Effector memory CD8-positive, alpha-beta T cell (primary cell): ENCODE results near the gene MAN1A2.

Source experiments
- ATAC-seq: fragments of 150-1000 bp; cut with Tn5 transposase; replicated peaks from 2 replicates; pipeline ENCODE4 v1.10.0; 2021; ENCODE audit warnings: mild to moderate bottlenecking, moderate library complexity
- DNase-seq, 3 experiments: peaks; one replicate each; pipeline ENCODE4 v3.0.0; 2021
- H3K27ac Mint-ChIP-seq, 2 donors: one replicate each; pipeline ENCODE4 v1.8.0; 2022; ENCODE audit warnings: mild to moderate bottlenecking in 2 of 2, mixed read lengths in 2 of 2, moderate library complexity in 2 of 2
- H3K27me3 Mint-ChIP-seq, 2 donors: one replicate each; pipeline ENCODE4 v1.8.0; 2022; ENCODE audit warnings: mixed read lengths in 2 of 2
- H3K36me3 Mint-ChIP-seq: one replicate; pipeline ENCODE4 v1.8.0; 2022; ENCODE audit warnings: mild to moderate bottlenecking, moderate library complexity, mixed read lengths; ENCODE audit not compliant: insufficient read depth
- H3K4me1 Mint-ChIP-seq, 2 donors: one replicate each; pipeline ENCODE4 v1.8.0; 2022; ENCODE audit warnings: low read depth in 2 of 2, mixed read lengths in 2 of 2
- H3K4me3 Mint-ChIP-seq, 2 donors: one replicate each; pipeline ENCODE4 v1.8.0; 2022; ENCODE audit warnings: mild to moderate bottlenecking in 2 of 2, mixed read lengths in 2 of 2, moderate library complexity in 2 of 2
- H3K9me3 Mint-ChIP-seq, 2 donors: one replicate each; pipeline ENCODE4 v1.8.0; 2022; ENCODE audit warnings: mixed read lengths in 2 of 2

MAN1A2 gene

DNA sequence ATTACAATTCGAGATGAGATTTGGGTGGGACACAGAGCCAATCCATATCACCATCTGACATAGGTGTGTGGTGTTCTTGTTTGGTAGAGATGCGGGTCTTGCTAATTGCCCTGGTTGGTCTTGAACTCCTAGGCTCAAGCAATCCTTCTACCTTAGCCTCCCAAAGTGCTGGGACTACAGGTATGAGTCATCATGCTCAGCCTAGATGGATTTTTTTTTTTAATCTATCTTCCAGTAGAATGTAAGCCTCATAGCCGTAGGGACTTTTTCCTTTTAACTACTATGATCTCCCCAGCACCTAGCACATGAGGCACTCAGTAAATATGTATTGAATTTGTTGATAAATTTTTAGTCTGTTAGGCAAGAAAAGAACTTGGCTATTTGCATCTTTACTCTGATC is 144.0 kb downstream of the MAN1A2 start:
- no peak overlapping the region for H3K27ac Mint-ChIP-seq
- ATAC-seq (no peak), DNase-seq (no peak)
- H3K4me1 Mint-ChIP-seq, result no peaks in the 10 kb centered on the region
- H3K36me3 Mint-ChIP-seq, result peaks cover 13% of the 10 kb centered on the region
- H3K9me3 Mint-ChIP-seq, result no peaks in the 10 kb centered on the region
- no peaks in the 10 kb centered on the region for H3K27me3 Mint-ChIP-seq
- H3K4me3 Mint-ChIP-seq, result no peak overlapping the region

DNA sequence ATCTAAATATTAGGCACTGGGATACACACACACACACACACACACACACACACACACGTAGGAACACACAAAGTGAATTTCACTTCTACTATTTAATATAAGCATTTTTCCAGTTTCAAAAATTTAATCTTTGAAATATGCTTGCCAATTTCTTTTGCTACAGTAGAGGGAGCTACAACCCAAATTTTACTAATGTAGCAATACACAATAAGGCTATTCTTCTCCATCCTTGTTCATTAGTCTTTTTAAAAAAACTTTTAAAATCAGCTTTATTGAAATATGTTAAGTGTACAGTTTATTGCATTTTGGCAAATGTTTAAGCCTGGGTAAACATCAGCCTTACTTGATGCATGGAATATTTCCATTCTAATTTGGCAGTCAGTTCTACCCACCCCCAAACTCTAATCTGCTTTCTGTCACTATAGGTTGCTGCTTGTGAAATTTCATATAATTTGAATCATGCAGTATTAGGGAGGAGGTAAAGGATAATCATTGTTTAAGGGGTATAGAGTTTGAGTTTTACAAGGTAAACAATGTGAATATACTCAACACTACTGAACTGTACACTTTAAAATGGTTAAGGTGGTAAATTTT is 145.6 kb downstream of the MAN1A2 start:
- ATAC-seq (peak; percentile 33), DNase-seq (no peak)
- peaks cover 13% of the 10 kb centered on the region for H3K36me3 Mint-ChIP-seq
- H3K27ac Mint-ChIP-seq, result no peak overlapping the region
- no peaks in the 10 kb centered on the region for H3K4me1 Mint-ChIP-seq
- no peak overlapping the region for H3K4me3 Mint-ChIP-seq
- no peaks in the 10 kb centered on the region for H3K9me3 Mint-ChIP-seq
- no peaks in the 10 kb centered on the region for H3K27me3 Mint-ChIP-seq

DNA sequence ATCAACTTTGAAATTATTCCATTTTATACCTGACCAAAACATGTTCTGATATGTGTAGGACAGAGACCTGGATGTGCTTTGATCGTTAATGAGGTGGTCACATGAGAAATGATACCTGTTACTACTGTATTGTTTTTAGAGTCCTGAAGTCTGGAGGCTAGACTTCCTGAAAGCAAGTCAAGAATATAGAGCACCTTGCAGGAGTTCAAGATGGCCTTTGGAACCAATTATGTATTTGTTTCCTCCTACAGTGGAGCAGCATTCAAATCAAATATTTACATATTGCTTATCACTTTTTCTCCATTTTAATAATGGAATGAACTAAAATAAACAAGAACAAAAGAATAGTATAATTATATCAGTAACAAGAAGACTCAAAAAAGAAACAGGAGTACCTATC is 155.9 kb downstream of the MAN1A2 start:
- DNase-seq (no peak), ATAC-seq (no peak)
- Mint-ChIP-seq H3K27ac (peak overlapping the region in 1 of 2 donors; percentile 13), H3K9me3 (no peaks in the 10 kb centered on the region), H3K27me3 (no peaks in the 10 kb centered on the region), H3K36me3 (peaks cover 8% of the 10 kb centered on the region), H3K4me3 (no peak overlapping the region), H3K4me1 (no peaks in the 10 kb centered on the region)

DNA sequence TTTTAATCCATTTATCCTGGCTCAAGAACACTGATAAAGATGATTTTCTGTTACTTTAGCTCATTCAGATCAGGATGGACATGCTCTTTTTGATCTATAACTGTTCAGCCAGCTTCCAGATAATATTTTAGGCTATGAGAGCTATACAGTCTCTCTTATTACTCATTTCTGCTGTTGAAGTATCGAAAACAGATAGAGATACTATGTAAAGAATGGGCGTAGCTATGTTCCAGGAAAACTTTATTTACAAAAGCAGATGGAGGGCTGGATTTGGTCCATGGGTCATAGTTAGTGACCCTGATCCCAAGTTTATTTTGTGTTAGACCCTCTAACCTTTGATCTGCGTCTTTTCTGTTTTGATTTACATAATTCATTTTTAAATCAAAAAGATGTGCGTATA is 159.8 kb downstream of the MAN1A2 start:
- DNase-seq (no peak), ATAC-seq (no peak)
- H3K27ac Mint-ChIP-seq, result no peak overlapping the region
- peaks cover 11% of the 10 kb centered on the region for H3K36me3 Mint-ChIP-seq
- H3K27me3 Mint-ChIP-seq, result no peaks in the 10 kb centered on the region
- H3K4me1 Mint-ChIP-seq, result no peaks in the 10 kb centered on the region
- H3K9me3 Mint-ChIP-seq, result no peaks in the 10 kb centered on the region
- H3K4me3 Mint-ChIP-seq, result no peak overlapping the region

DNA sequence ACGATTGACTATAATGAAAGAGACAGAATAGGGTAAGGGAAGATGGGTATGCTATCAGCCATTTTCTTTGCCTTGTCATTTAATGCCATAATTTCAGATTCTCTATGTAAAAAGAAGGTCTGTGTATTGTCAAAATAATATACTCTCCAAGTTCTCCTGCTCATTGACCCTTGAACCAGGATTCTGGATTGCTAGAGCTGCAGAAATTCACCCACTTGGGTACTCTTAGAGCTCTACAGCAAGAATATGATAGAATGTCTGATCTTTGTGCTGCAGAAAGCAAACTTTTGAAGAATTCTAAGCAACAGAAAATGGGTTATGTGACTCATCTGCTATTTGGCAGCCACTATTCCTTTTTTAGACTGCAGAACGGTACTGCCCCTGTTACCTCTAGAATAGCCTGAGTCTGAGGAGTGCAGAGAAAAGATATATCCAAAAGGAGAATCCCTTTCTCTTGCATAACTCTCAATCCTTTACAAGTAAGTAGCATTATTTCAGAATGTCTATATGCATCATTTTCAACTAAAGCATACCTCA is 160.4 kb downstream of the MAN1A2 start:
- H3K4me1 Mint-ChIP-seq, result no peaks in the 10 kb centered on the region
- ATAC-seq (no peak), DNase-seq (no peak)

DNA sequence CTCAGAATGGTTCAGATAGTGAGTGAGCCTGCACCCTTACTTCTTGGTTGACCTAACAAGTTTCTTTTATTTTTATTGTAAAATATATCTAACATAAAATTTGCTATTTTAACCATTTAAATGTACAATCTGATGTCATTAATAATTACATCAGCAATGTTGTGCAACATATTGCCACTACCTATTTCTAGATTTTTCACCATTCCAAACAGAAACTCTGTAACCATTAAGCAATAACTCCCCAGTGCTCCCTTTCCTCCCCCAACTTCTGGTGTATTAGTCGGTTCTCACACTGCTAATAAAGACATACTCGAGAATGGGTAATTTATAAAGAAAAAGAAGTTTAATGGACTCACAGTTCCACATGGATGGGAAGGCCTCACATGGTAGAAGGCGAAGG is 162.4 kb downstream of the MAN1A2 start:
- DNase-seq (no peak), ATAC-seq (no peak)
- H3K36me3 Mint-ChIP-seq, result peaks cover 3% of the 10 kb centered on the region
- no peaks in the 10 kb centered on the region for H3K27me3 Mint-ChIP-seq
- H3K4me1 Mint-ChIP-seq, result no peaks in the 10 kb centered on the region
- no peak overlapping the region for H3K27ac Mint-ChIP-seq
- H3K9me3 Mint-ChIP-seq, result no peaks in the 10 kb centered on the region
- no peak overlapping the region for H3K4me3 Mint-ChIP-seq

More for the DNA sequence above, 160.4 kb downstream of the MAN1A2 start:
- Mint-ChIP-seq H3K36me3 (peaks cover 11% of the 10 kb centered on the region), H3K27ac (no peak overlapping the region), H3K9me3 (no peaks in the 10 kb centered on the region), H3K4me3 (no peak overlapping the region), H3K27me3 (no peaks in the 10 kb centered on the region)

DNA sequence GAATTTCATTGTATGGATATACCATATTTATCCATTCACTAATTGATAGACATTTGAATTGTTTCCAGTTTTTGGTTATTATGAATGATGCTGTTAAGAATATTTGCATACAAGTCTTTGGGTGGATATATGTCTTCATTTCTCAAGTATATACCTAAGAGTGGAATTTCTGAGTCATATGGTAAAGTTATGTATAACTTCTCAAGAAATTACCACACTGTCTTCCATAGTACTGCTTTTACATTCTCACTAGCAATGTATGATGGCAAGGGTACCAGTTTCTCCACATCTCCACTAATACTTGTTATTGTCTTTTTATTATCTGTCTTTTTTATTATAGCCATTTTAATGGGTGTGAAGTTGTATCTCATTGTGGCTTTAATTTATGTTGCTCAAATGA is 164.0 kb downstream of the MAN1A2 start:
- Mint-ChIP-seq H3K9me3 (no peaks in the 10 kb centered on the region), H3K27ac (no peak overlapping the region), H3K36me3 (peaks cover 3% of the 10 kb centered on the region), H3K4me1 (peaks cover 0 to 2% of the 10 kb centered on the region in 2 donors), H3K4me3 (no peak overlapping the region), H3K27me3 (no peaks in the 10 kb centered on the region)
- ATAC-seq, result no peak
- no peak for DNase-seq

DNA sequence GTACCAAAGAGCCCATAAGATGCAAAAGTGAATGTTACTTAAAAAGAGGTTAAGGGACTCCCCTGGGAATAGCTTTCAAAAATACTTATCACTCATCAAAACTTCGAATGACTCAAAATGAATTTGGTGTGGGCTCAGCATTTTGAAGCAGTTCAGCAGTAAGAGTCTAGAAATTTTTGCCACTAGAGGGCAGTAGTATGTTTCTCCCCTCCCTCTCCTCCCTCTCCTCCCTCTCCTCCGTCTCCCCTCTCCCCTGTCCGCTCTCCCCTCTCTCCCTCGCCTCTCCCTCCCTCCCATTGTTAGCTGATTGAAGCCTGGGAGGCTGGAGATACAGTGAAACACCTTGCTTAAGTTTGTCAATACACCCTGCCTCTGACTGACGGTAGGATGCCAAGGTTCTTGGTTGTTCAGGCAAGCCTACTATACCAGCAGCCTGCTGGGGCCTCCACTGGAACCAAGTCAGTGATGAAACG is 167.8 kb downstream of the MAN1A2 start:
- no peak overlapping the region for H3K27ac Mint-ChIP-seq
- H3K36me3 Mint-ChIP-seq, result peaks cover 1% of the 10 kb centered on the region
- H3K4me3 Mint-ChIP-seq, result peak overlapping the region in 1 of 2 donors; percentile 6
- DNase-seq, result peak; percentile 37 to 54 (median 45)
- no peaks in the 10 kb centered on the region for H3K9me3 Mint-ChIP-seq
- H3K4me1 Mint-ChIP-seq, result peaks cover 0 to 2% of the 10 kb centered on the region in 2 donors
- H3K27me3 Mint-ChIP-seq, result no peaks in the 10 kb centered on the region
- peak; percentile 93 for ATAC-seq

DNA sequence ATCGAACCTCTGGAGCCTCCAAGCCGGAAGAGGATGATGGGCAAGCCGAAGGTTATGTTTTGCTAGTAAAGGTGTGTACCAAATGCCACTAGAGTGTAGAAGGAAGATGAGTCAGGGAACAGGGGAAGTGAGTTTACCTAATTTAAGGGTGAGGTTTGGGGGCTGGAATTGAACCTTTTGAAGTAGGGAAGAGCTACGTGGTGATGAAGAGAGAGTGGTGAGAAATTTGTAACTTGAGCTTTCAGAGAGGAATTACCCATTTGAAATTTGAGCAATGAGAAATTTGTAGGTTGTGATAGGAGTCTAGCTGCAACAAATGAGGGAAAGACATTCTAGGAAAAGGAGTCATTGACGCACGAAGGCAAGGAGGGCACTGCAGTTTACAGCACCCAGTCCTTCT is 168.6 kb downstream of the MAN1A2 start:
- H3K9me3 Mint-ChIP-seq, result no peaks in the 10 kb centered on the region
- DNase-seq, result no peak
- no peak overlapping the region for H3K4me3 Mint-ChIP-seq
- no peak overlapping the region for H3K27ac Mint-ChIP-seq
- no peaks in the 10 kb centered on the region for H3K36me3 Mint-ChIP-seq
- ATAC-seq, result no peak
- no peaks in the 10 kb centered on the region for H3K27me3 Mint-ChIP-seq
- peaks cover 0 to 2% of the 10 kb centered on the region in 2 donors for H3K4me1 Mint-ChIP-seq

DNA sequence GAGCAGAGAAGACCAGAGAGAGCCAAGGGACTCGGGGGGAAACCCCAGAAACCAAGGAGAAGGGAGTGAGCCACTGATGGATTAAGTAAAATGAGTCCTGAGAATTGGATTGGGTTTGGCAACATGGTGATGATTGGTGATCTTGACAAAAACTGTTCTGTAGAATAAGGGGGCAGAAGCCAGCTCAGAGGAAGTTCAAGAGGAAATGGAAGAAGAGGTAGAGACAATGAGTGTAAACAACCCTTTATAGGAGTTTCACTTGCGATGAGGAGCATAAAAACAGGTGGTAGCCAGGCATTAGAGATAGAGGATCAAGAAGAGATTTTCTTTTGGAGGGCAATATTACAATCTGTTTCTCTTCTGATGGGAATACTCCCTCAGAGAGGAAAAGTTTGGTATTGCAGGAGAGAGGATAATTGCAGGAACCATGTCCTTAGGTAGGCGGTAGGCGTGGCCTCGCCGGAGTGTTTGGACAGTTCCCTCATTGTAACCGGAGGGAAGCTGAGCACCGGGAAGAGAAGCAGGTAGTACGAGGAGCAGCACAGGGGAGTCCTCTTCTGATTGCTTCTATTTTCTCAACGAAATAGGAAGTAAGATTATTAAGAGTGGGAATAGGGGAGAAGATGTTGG is 170.2 kb downstream of the MAN1A2 start:
- Mint-ChIP-seq H3K4me1 (peaks cover 0 to 2% of the 10 kb centered on the region in 2 donors), H3K9me3 (no peaks in the 10 kb centered on the region), H3K36me3 (no peaks in the 10 kb centered on the region), H3K27me3 (no peaks in the 10 kb centered on the region), H3K27ac (no peak overlapping the region), H3K4me3 (no peak overlapping the region)
- ATAC-seq (no peak), DNase-seq (no peak)

DNA sequence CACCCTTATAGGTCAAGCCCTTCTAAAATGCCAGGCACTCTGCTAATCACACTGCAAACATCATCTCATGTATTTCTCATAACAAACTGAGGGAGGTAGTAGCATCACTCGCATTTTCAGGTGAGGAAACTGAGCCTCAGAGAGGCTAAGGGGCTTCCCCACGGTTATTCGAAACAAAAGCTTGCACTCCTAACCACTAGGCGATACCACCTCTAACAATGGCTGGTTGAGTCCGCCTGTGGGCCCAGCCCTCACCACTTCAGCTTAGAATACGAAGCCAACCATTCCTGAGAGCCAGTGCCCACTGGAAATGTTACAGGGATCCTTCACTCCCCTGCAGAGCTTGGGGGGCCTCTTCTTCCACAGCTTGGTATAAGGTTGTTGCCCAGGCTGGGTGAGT is 173.3 kb downstream of the MAN1A2 start:
- Mint-ChIP-seq H3K27ac (no peak overlapping the region), H3K4me3 (no peak overlapping the region)
- ATAC-seq, result no peak

DNA sequence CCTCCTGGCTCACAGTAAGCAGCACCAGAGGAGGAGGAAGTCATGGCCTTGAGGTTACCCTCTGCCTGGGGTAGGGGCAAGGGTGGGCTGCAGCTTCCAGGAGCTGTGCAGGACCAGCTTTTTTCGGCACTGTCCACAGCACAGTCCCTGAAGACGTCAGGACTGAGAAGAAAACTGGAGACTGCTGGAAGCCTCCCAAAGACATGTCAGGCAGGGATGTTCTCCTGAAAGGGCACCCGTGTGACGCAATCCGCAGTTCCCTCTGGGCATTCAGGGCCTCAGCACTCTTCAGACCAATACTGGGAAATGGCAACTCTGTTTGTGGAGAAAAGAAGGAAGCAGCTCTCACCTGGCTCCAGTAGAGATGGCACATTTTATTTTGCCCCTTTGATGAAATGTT is 173.8 kb downstream of the MAN1A2 start:
- DNase-seq, result no peak
- ATAC-seq, result no peak
- no peaks in the 10 kb centered on the region for H3K36me3 Mint-ChIP-seq
- H3K27me3 Mint-ChIP-seq, result no peaks in the 10 kb centered on the region
- no peaks in the 10 kb centered on the region for H3K4me1 Mint-ChIP-seq
- no peak overlapping the region for H3K4me3 Mint-ChIP-seq
- H3K9me3 Mint-ChIP-seq, result no peaks in the 10 kb centered on the region
- no peak overlapping the region for H3K27ac Mint-ChIP-seq

More for the DNA sequence above, 173.3 kb downstream of the MAN1A2 start:
- no peaks in the 10 kb centered on the region for H3K9me3 Mint-ChIP-seq
- H3K27me3 Mint-ChIP-seq, result no peaks in the 10 kb centered on the region
- no peaks in the 10 kb centered on the region for H3K36me3 Mint-ChIP-seq
- no peaks in the 10 kb centered on the region for H3K4me1 Mint-ChIP-seq
- DNase-seq, result no peak

DNA sequence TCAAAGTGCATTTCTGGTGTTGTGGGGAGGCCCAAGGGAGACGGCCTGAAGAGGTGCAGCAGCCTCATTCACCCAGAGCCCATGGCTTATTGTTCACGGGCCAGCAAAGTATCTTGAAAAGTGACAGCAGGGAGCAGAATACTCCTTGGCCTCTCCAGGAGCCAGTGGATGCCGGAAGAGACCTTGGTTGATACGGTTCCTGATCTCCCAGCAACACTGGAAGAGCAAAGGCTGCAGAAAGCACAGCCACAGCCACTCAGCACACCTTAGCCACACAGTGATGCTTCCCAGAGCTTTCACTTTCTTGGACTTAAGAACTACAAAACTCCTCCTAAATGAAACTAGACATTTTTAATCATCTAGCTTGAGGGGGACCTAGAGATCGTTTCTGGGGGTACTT is 174.3 kb downstream of the MAN1A2 start:
- no peaks in the 10 kb centered on the region for H3K27me3 Mint-ChIP-seq
- ATAC-seq (no peak), DNase-seq (no peak)
- H3K4me1 Mint-ChIP-seq, result no peaks in the 10 kb centered on the region
- H3K9me3 Mint-ChIP-seq, result no peaks in the 10 kb centered on the region
- no peak overlapping the region for H3K27ac Mint-ChIP-seq
- H3K36me3 Mint-ChIP-seq, result no peaks in the 10 kb centered on the region
- H3K4me3 Mint-ChIP-seq, result no peak overlapping the region

DNA sequence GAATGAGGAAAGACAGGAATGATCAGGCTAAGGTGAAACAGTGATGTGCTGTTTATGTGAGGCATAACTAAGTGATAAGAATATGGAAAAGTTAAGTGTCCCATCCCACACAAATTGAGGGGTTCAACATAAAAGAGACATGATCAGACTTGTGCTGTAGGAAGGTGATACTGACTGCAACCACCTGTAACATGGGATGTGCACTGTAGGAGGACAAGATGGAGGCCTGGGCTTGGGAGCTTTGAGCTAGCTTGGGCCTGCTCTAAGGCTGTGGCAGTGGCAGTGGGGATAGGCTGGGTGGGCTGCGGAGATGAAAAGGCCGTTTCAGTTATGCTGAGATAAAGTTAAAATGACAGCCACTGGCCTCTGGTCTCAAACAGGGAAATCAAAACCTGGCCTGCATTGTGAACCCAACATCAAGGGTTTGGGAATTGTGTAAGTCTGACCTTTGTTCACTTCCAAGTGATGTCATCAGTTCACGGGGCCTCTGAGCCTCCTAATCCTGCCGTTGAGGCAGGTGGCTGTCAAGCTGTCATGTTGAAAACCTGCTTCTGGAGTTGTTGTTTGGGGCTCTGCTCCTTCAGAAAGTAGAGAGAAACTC is 177.4 kb downstream of the MAN1A2 start:
- no peaks in the 10 kb centered on the region for H3K27me3 Mint-ChIP-seq
- H3K36me3 Mint-ChIP-seq, result no peaks in the 10 kb centered on the region
- H3K9me3 Mint-ChIP-seq, result no peaks in the 10 kb centered on the region
- H3K4me1 Mint-ChIP-seq, result no peaks in the 10 kb centered on the region
- DNase-seq (no peak), ATAC-seq (no peak)
- no peak overlapping the region for H3K4me3 Mint-ChIP-seq
- no peak overlapping the region for H3K27ac Mint-ChIP-seq
